LNCAP (cell line): ENCODE measurements around the gene RPS19BP1.

Experiments
- TF ChIP-seq, protein P1 (sequence below): fragments of 450-650 bp; IDR thresholded peaks from 2 replicates; pipeline ENCODE4 v1.5.1; 2017; ENCODE audit warnings: mild to moderate bottlenecking

The RPS19BP1 gene, protein sequence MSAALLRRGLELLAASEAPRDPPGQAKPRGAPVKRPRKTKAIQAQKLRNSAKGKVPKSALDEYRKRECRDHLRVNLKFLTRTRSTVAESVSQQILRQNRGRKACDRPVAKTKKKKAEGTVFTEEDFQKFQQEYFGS

DNA sequence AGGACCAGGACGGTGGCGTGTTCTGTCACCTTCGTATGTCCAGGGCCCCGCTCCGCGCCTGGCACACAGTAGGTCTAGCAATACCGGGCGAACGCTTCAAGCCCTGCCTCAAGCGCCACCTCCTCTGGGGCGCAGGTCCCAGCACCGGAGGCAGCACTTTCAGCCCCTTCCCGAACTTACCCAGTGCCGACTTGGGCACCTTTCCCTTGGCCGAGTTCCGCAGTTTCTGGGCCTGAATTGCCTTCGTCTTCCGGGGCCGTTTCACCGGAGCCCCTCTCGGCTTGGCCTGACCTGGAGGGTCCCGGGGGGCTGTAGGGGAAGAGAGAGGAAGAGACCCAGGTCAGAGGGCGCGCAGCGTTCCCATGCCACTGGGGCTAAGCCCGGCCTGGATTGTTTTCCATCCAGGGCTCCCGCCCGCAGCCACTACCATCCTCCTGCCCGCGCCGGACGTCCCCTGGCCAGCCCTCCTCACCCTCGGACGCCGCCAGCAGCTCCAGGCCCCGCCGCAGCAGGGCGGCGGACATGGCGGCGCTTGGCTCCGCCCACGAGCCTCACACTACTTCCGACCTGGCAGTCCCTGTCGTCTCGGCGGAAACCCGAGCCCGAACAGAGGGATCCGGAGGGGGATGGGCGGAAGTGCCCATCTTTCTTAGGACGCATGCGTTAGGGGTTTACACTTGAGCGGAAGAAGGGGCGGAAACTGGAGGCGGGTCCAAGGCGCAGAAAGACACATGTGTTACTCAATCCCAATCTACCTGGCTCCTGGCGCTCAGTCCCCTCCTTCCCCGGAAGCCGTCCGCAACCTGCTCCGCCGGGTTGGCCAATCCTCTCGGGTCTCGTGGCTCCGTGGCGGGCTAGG is at the start of gene RPS19BP1:
Gene RPS19BP1, minus strand, starts transcription at position 534 of the 859 bp plus-strand sequence. Its CDS starts 10 bp downstream, at position 524.
- TF ChIP-seq, protein P1, sequence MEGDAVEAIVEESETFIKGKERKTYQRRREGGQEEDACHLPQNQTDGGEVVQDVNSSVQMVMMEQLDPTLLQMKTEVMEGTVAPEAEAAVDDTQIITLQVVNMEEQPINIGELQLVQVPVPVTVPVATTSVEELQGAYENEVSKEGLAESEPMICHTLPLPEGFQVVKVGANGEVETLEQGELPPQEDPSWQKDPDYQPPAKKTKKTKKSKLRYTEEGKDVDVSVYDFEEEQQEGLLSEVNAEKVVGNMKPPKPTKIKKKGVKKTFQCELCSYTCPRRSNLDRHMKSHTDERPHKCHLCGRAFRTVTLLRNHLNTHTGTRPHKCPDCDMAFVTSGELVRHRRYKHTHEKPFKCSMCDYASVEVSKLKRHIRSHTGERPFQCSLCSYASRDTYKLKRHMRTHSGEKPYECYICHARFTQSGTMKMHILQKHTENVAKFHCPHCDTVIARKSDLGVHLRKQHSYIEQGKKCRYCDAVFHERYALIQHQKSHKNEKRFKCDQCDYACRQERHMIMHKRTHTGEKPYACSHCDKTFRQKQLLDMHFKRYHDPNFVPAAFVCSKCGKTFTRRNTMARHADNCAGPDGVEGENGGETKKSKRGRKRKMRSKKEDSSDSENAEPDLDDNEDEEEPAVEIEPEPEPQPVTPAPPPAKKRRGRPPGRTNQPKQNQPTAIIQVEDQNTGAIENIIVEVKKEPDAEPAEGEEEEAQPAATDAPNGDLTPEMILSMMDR, result no peak

DNA sequence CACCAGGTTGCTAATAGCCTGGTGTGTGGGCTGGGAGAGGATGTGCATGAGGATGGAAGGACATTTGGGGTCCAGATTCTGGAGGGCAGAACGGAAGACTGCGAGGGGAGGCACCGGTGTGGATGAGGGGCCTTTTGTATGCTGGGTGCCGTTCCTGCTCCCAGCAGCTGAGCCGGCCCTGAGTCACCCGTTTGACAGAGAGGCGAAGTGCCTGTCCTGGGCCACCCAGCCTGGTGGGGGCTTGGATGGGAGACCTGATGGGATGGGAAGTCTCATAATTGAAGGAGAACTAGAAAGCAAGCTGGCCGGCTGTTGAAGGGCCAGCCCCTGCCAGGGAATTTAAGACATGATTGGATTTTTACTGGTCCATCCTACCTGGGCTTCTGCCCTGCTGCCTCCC is 48.8 kb upstream of the RPS19BP1 start:
- TF ChIP-seq, protein P1, result no peak

DNA sequence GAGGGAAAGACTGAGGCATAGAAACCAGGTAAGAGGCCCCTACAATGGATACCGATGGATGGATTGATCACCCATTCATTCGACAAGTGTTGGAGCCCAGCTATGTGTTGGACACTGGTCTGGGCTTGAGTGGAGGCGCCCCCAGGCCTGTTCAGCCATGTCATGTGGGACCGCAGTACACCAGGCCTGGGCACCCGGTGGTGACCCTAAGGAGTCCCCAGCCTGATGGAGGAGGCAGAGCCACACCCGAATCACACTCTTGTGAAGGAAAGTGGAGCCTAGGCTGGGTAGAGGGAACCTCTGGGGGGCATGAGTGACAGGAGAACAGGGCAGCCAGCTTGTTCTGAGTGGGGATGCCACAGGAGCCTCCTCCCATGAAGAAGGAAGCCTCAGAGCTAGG is 48.2 kb upstream of the RPS19BP1 start:
- TF ChIP-seq, protein P1, result no peak

DNA sequence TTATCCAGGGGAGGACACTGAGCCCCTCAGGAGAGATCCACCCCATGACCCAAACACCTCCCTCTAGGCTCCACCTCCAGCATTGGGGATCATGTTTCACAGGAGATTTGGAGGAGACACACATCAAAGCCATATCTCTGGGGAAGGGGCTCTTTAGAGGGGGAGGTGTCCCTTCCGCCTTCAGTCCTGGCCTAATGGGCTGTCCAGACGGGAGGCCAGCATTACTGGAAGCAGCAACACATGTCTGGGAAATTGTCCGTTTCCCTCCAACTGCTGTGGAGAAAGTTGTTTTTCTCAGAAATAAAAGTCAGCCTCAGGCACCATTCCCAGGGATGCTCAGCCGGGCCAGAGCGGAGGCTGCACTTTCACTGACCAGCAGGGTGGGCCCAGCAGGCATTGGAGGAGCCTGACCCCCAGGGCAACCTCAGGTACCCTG is 47.5 kb upstream of the RPS19BP1 start:
- TF ChIP-seq, protein P1, result no peak

DNA sequence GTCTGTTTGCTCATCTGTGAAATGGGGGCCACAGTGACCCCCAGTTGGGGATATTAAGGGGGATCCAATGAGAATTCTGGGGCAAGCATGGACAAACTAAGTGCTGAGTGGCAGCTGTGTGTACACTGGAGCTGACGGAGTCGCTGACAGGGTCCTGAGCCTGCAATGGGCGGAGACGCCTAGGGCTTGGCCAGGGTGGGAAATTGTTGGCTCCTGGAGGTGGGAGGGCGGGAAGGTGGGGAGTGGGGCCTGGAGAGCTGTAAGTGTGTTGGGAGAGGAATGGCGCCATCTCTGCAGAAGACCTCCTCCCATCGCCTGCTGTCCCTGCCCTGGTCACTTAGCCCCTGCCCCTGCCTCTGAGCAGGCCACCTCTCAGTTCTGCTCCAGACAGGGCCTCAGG is 45.4 kb upstream of the RPS19BP1 start:
- TF ChIP-seq, protein P1, result no peak

DNA sequence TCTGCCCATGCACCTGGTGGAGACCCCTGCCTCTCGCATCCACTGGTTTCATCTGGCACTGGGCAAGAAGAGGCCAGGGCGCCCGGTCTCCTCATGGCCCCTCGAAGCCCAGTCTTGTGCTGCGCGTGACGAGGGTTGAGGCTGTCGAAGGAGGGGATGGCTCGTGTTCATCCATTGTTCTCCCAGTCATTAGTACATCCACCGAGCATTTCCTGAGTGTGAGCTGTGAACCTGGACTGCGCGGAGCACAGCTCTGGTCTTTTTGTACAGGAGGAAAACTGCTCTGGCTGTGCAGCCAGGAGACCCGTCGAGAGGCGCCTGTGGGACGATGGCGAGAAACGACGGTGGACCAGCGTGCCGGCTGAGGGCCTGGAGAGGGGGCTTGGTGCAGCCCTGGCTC is 44.8 kb upstream of the RPS19BP1 start:
- TF ChIP-seq, protein P1, result no peak

DNA sequence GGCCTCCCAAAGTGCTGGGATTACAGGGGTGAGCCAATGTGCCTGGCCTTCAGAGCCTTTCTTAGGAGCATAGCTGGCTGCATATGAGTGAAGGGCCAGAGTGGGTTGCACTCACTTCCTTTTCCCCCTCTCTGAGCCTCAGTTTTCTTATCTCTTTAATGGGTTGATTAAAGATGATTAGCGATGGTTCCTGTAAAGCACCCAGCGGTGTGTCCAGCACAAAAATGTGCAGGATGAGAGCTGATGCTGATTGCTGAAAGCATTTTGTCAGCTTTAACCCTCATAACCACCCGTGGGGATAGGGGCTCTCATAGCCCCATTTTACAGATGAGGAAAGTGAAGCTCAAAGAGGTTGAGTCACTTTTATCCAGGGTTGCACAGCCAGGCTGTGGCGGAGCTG is 43.5 kb upstream of the RPS19BP1 start:
- TF ChIP-seq, protein P1, result no peak
